Measurements from ENCODE around the gene AFAP1.

AFAP1 gene

GRCh38 chr4:7831858-7832730 lies 107.6 kb downstream of the AFAP1 start:
- no peak for DNase-seq

- DNase-seq: no peak
Measured at GRCh38 chr4:7831330-7831729, 108.3 kb downstream of the AFAP1 start.

- DNase-seq: no peak
Measured at GRCh38 chr4:7830747-7831146, 108.9 kb downstream of the AFAP1 start.

- DNase-seq: no peak
Measured at GRCh38 chr4:7829652-7830580, 109.7 kb downstream of the AFAP1 start.

GRCh38 chr4:7828793-7829301 lies 110.8 kb downstream of the AFAP1 start:
- no peak for DNase-seq

- DNase-seq: no peak
Measured at GRCh38 chr4:7828011-7828720, 111.5 kb downstream of the AFAP1 start.

GRCh38 chr4:7827566-7827965 lies 112.1 kb downstream of the AFAP1 start:
- DNase-seq: no peak

GRCh38 chr4:7826909-7827306 lies 112.8 kb downstream of the AFAP1 start:
- no peak for DNase-seq

GRCh38 chr4:7826176-7826908 lies 113.3 kb downstream of the AFAP1 start:
- DNase-seq: no peak

- no peak for DNase-seq
Measured at GRCh38 chr4:7824218-7824617, 115.4 kb downstream of the AFAP1 start.

- DNase-seq: no peak
Measured at GRCh38 chr4:7823416-7823824, 116.2 kb downstream of the AFAP1 start.

- no peak for DNase-seq
Measured at GRCh38 chr4:7822877-7823276, 116.8 kb downstream of the AFAP1 start.

GRCh38 chr4:7822137-7822505 lies 117.5 kb downstream of the AFAP1 start:
- DNase-seq: no peak

GRCh38 chr4:7821245-7822136 lies 118.2 kb downstream of the AFAP1 start:
- DNase-seq: no peak

GRCh38 chr4:7820031-7820818 lies 119.4 kb downstream of the AFAP1 start:
- no peak for DNase-seq

- no peak for DNase-seq
Measured at GRCh38 chr4:7819446-7819845, 120.2 kb downstream of the AFAP1 start.

- DNase-seq: no peak
Measured at GRCh38 chr4:7818399-7818911, 121.2 kb downstream of the AFAP1 start.

GRCh38 chr4:7817877-7818398 lies 121.7 kb downstream of the AFAP1 start:
- DNase-seq: no peak

GRCh38 chr4:7816771-7817170 lies 122.9 kb downstream of the AFAP1 start:
- DNase-seq: no peak

GRCh38 chr4:7815981-7816380 lies 123.7 kb downstream of the AFAP1 start:
- DNase-seq: no peak
